Parietal lobe (tissue), 1 donor: Measurements from ENCODE around the gene CCDC68. TPM values are rescaled to one million over a fixed set of nuclear protein-coding genes. Genes with fewer than 3 reads are reported as not detected.

Experiments used
- total RNA-seq: library from RNA; depleted of rRNA; stranded (reverse); fragments of >200 nt; gene quantifications from one replicate; pipeline ENCODE4 v1.2.3, GENCODE V29; 2014

CCDC68 gene
- 1.6 TPM for total RNA-seq

GRCh38 chr18:54958704-54959625 is at the start of gene CCDC68:
CCDC68 (minus strand) TSS chr18:54959461; CDS start chr18:54942791, 16,670 bp downstream.

Other genes with a start within 250 kb of the CCDC68 start
- gene RAB27B, start 131.0 kb downstream of the CCDC68 start, total RNA-seq = 17.2 TPM